GM19372 (cell line): ENCODE results near the gene GALNT18.

Source experiments
- ATAC-seq: cut with Tn5 transposase; IDR thresholded peaks from one replicate; pipeline ENCODE4 v1.9.1; 2021; ENCODE audit warnings: mild to moderate bottlenecking, low read depth, moderate library complexity; ENCODE audit not compliant: unreplicated experiment

GALNT18 gene

GRCh38 chr11:11397036-11397415 lies 224.8 kb downstream of the GALNT18 start:
- no peak for ATAC-seq

DNA sequence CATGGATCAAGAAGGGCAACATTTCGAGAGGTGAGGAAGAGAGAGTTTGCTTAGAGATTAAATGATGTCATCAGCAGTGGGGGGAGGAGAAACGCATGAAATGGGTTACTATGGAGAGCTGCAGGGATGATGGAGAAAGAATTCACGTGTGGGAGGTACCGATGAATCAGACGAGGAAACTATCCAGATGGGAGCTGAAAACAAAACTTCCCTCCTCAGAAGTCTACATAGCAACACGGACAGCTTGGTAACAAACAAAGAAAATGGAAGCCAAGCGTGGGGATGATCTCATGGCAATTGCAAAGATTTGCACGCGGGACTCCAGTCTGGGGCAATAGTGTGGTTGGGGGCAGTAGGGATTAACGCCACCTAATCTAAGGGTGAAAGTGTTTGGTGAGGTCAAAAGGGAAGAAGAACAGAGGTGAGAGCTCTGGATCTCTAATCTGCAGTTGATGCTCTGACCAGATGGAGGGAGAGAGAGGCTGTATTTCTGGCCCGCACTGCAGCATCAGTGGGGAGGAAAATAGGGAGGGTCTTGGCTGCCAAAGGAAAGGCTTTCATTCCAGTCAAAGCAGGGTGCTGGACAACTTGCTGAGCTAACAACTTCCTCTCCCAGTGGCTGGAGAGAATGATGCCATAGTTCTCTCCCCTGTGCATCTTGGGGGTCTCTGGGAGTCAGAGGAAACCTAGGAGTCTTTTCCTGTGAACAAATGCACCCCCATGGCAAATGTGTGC lies 225.3 kb downstream of the GALNT18 start:
- no peak for ATAC-seq

DNA sequence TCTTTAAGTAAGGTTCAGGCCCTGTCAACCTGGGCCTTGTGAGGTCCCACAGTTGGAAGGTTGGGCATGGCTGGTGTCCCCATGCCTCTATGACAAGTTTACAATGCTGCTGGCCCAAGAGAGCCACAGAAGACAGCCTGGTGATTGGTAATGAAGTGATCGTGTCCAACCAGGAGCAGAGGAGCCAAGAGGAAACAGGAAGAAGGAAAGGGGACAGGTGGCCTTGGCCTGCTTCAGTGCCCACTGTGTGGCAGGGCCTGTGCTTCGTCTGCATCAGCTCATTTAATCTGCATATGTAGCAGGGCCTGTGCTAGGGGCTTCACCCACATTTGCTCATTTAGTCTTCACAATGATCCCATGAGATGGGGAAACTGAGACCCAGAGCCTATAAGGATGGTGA lies 226.7 kb downstream of the GALNT18 start:
- no peak for ATAC-seq

DNA sequence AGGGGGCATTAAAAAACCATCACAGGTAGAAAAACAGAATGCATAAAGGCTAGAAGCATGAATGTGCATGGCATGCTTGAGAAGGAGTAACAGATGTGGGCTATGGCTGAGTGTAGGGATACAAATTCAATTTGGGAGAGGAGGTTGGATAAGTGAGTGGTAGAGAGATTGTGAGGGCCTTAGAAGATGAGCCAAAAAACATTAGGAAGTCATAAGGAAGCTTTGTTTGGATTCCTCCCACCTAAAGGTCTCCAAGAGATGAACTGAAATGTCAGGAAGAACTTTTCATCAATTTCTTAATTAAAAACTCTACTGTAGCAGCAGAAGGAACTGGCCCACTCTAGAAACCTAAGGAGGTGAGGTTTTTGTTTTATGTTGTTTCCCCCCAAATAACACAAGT lies 227.6 kb downstream of the GALNT18 start:
- no peak for ATAC-seq

DNA sequence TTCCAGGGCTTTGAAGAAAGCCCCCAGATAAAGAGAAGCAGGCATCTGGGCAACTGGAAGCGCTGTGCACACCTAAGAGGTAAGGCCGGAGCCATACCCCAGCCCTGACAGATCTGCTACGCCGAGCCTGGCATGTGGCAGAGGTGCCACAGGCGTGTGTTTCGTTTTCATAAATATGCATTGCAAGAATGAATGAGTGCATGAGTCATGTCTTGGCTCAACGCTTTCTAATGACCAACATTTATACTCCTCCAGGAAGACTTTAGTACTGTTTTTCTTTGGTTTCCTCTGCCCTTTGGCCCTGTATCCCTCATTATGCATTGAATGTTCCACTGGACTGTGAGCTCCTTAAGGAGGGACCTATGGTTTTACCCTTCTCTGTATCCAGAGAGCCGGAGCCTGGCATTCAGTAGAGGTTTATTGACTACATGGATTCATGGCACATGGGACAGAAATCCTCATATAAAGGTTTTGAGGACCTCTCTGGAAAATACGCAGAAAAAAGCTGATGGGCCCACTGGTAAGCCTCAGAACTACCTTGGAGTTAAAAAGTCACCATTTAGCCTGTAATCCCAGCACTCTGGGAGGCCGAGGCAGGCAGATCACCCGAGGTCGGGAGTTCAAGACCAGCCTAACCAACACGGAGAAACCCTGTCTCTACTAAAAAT lies 229.9 kb downstream of the GALNT18 start:
- ATAC-seq = no peak

DNA sequence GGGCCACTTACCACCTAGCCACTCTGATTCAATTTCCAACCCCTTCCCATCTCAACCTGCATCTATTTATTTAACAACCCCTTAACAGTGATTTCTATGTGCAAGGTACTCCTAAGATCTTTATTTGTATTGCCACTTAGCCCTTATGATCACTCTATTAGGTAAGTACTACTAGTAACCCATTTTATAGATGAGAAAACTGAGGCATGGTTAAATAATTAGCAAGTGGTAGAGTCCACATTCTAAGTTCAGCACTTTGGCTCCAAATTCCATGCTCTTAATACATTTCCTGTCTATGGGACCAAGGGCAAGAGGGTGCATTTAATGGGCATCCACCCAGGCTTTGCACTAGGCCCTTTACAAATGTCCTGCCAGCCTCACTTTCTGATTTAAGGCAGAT lies 230.6 kb downstream of the GALNT18 start:
- ATAC-seq = no peak

DNA sequence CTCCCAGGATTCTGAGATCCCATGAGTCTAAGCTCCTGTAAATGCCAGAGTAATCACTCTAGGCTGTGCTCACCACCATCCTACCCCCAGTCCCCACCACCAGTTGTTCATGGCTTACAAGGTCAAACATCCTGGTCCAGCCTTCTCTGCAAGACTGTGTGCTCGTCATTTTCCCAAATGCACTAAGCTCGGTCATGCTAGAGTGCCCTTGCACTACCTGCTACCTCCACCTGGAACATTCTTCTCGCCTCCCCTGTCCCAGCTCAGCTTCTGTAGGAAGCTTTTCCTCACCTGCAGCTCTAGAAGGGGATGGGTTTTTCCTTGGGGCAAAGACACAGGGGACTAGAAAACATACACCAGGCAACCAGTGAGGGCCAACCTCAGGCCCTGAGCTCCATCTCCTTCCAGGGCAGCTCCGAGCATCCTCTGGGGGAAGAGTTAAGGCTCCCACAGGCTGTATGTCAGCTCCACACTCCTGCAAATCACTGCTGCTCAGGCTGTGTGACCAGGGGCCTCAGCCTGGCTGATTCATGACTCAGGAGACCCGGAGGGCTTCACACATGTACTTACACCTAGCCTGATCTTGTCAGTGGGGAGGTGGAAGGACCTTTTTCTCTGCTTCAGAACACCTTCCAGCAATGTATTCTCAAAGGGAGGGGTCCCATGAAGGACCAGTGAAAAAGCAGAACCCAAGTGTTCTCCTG lies 231.6 kb downstream of the GALNT18 start:
- no peak for ATAC-seq

GRCh38 chr11:11389238-11389637 lies 232.6 kb downstream of the GALNT18 start:
- ATAC-seq = no peak

DNA sequence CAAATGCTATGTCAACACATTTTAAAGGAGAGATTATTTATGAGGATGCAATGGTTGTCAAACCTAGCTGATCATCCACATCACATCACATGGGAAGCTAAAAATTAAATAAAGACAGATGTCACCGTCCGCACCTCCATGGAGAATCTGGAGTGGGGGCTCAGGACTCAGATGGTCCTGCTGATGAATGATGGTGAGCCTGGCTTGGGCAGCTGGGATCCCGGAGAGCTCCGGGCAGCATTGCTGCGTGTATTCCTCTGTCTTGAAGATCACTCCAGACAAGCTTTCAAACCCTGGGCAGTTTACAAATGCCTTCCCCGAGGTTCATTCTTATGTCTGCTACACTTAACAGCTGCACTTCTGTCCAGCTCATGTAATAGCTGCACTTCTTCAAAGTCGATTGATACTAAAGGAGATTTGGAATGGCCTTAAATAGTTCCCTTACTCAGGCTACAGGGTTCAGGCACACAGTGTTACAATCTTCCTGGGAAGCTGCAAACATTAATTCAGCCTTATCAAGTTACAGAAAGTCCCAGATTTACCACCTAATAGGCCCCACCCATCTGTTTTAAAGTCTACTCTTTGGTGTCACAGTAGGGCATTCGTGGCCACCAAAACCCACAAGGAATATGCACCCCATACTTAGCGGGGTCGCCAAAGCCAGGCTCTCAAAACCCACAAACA lies 234.0 kb downstream of the GALNT18 start:
- no peak for ATAC-seq

DNA sequence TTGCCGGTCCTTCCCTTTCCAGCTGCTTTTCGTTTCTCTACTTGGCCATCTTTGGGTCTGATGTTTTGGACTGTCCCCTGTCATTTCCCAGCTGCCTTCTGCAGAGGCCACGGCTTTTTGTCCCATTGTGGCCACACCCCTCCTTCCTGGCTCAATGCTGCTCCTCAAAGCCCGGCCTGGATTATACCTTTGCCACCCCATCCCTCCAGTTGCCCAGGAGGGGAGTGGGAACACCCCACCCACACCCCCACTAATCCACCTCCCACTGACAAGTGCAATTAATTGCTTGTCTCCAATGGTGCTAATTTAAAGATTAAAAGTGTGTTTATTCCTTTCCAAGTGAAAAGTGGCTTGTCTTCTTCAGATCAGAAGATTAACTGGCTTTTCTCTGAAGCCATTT lies 234.6 kb downstream of the GALNT18 start:
- no peak for ATAC-seq

- no peak for ATAC-seq
Observed at GRCh38 chr11:11384829-11385228, 237.0 kb downstream of the GALNT18 start.

- ATAC-seq = no peak
Observed at GRCh38 chr11:11383995-11384394, 237.8 kb downstream of the GALNT18 start.

- no peak for ATAC-seq
Observed at GRCh38 chr11:11382858-11383532, 238.8 kb downstream of the GALNT18 start.

GRCh38 chr11:11381471-11382105 lies 240.2 kb downstream of the GALNT18 start:
- ATAC-seq = no peak

DNA sequence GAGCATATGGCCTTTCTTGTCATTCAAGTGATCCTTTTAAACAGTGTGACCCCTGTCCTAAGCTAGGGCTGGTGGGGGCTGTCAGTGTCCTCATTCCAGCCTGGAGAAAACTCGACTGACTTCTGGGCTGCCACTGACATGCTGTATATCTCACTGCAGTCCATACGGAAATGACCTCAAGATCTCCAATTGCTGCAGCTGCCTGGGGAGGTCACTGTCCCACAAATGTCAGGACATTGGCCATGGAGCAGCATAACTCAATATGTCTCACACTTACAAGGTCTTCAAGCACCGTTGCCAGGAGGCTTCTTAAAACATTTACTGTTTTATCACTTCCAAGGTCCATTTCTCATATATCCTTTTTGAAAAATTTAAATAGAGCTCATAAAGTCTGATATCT lies 240.9 kb downstream of the GALNT18 start:
- no peak for ATAC-seq

- ATAC-seq = no peak
Observed at GRCh38 chr11:11380340-11380739, 241.5 kb downstream of the GALNT18 start.

GRCh38 chr11:11379661-11380060 lies 242.1 kb downstream of the GALNT18 start:
- ATAC-seq = no peak

GRCh38 chr11:11378184-11378940 lies 243.4 kb downstream of the GALNT18 start:
- no peak for ATAC-seq

DNA sequence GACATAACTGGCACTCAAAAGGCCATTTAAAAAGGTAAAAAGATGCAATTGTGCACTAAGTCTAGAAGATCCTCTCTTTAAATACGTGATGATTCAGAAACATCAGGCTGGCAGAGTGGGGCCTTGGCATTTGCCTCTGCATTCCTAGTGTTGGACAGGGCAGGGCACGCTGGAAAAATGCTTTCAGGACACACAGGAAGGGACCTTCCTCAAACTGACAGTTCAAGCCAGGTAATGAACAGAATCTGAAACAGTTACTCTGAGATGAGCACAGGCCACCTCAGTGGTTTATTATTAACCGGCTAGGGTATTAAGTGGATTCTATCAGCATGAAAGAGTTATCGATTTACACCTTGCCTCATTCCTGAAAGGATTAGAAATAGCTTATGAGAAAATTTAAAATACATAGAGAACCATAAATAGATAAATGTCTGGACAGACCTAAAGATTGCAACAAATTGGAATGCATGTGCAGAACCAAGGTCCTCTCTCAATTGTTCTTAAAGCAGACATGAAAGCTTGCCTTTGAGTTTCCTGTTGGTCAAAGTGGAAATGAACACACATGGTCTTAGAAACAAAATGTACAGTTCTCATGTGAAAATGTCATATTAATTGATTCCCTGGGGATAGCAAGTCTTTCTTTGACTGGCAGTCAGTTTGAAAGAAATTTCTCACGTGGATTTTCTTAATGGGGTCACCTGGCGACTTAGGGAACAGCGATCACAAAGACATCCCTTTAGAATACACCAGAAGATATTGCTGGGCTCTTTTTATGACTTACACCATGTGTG lies 247.3 kb downstream of the GALNT18 start:
- no peak for ATAC-seq
